Vagina (tissue), 2 donors: Measurements from ENCODE around the gene ECD. TPM values are rescaled to one million over a fixed set of nuclear protein-coding genes. Genes with fewer than 3 reads are reported as not detected.

Experiments used
- DNase-seq, 2 donors: peaks; one replicate each; pipeline ENCODE4 v3.0.0-alpha.2; 2017; ENCODE audit errors: extremely low spot score in 2 of 2
- H3K27ac ChIP-seq: fragments of 200-600 bp; sonication (generic); one replicate; pipeline ENCODE4 v1.5.1; 2019
- H3K27me3 ChIP-seq: fragments of 200-600 bp; sonication (generic); one replicate; pipeline ENCODE4 v1.5.1; 2019
- H3K36me3 ChIP-seq, 2 donors: fragments of 200-600 bp; sonication (generic); one replicate each; pipeline ENCODE4 v1.5.1; 2017 to 2019
- H3K4me1 ChIP-seq: fragments of 200-600 bp; sonication (generic); one replicate; pipeline ENCODE4 v1.5.1; 2019
- H3K4me3 ChIP-seq, 2 donors: fragments of 200-600 bp; sonication (generic); 1 replicate in 1 of 2; 2 replicates in 1 of 2; pipeline ENCODE4 v1.5.1; 2016 to 2019
- H3K9me3 ChIP-seq: fragments of 200-600 bp; sonication (generic); one replicate; pipeline ENCODE4 v1.5.1; 2019
- POLR2A ChIP-seq, 2 donors: fragments of 450-650 bp; IDR thresholded peaks; one replicate each; pipeline ENCODE4 v1.6.1; 2017; ENCODE audit warnings: antibody characterized with exemption in 2 of 2, mild to moderate bottlenecking in 2 of 2, moderate library complexity in 2 of 2
- POLR2AphosphoS5 ChIP-seq, 2 donors: sonication (generic); formaldehyde crosslinking; IDR thresholded peaks; one replicate each; pipeline ENCODE4 v1.9.0; 2017; ENCODE audit warnings: antibody characterized with exemption in 2 of 2, mild to moderate bottlenecking in 2 of 2, low read depth in 1 of 2; ENCODE audit not compliant: insufficient read depth in 1 of 2
- intact Hi-C: fragments of 100-400 bp; cut with DNase I; formaldehyde crosslinking; loops from one replicate; pipeline ENCODE4 v1.15.1; 2023
- total RNA-seq: library from RNA; depleted of rRNA; stranded (reverse); fragments of >200 nt; gene quantifications from one replicate; pipeline ENCODE4 v1.2.3, GENCODE V29; 2016
- TF ChIP-seq, protein P1 (sequence below), 3 experiments: fragments of 450-650 bp in 2 of 3; fragments of 200-600 bp in 1 of 3; sonication (generic) in 1 of 3; IDR thresholded peaks; one replicate each; pipeline ENCODE4 v1.5.1; 2017 to 2019; ENCODE audit warnings: antibody characterized with exemption in 3 of 3, mild to moderate bottlenecking in 2 of 3, moderate library complexity in 2 of 3

ECD gene
- 26.5 TPM for total RNA-seq

DNA sequence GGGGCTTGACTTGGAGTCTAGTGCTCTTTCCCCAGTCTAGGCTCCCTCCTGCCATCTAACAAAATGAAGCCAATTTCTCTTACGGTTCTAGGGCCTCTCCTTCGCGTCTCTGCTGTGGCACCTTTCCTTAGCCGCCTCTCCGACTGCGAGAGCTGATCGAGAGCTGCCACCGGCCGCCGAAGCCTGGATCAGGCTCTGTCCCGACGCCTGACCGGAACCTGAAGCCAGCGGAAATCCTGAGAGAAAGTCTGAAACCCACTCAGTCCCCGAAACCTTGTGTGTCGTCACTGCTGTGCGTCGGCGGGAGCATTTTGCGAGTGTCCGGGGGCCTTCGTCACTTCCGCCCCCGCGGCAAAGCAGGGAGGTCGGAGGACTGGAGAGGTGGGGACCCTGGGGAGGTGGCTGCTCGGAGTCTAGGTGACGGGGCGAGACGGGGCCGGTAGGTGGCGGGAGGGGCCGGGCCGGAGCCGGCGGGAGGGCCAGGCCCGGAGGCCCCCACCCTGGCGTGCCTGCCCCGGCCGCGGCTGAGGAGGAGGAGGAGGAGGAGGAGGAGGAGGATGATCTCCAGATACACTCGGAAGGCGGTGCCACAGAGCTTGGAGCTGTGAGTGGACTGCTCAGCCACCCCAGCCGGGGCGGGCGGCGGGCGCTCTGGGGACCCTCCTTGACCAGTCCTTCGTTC, at the start of gene ECD, which contains the start of gene FAM149B1:
Gene ECD (minus strand): TSS at position 226 of the 682 bp plus-strand sequence. CDS start 4,071 bp downstream, outside the sequence.
Gene FAM149B1 (plus strand): TSS at position 337 of the 682 bp plus-strand sequence. CDS start 221 bp downstream, at position 558.
- peak; percentile 95 to 97 for DNase-seq
- Histone ChIP-seq H3K4me1 (peaks cover 50% of the 10 kb centered on the region), H3K27ac (peak within 1 kb of the TSS; percentile 97), H3K27me3 (no peaks in the 10 kb centered on the region), H3K9me3 (no peaks in the 10 kb centered on the region), H3K36me3 (no peaks in the 10 kb centered on the region), H3K4me3 (peak within 1 kb of the TSS; percentile 82 to 95)
- TF ChIP-seq POLR2A (IDR thresholded peaks at IDR 0.05) = peak in 1 of 2 donors; percentile 94
- TF ChIP-seq POLR2AphosphoS5 (IDR thresholded peaks at IDR 0.05; ENCODE audit: insufficient read depth in 1 of 2, low read depth in 1 of 2) = peak; percentile 98
- TF ChIP-seq, protein P1, sequence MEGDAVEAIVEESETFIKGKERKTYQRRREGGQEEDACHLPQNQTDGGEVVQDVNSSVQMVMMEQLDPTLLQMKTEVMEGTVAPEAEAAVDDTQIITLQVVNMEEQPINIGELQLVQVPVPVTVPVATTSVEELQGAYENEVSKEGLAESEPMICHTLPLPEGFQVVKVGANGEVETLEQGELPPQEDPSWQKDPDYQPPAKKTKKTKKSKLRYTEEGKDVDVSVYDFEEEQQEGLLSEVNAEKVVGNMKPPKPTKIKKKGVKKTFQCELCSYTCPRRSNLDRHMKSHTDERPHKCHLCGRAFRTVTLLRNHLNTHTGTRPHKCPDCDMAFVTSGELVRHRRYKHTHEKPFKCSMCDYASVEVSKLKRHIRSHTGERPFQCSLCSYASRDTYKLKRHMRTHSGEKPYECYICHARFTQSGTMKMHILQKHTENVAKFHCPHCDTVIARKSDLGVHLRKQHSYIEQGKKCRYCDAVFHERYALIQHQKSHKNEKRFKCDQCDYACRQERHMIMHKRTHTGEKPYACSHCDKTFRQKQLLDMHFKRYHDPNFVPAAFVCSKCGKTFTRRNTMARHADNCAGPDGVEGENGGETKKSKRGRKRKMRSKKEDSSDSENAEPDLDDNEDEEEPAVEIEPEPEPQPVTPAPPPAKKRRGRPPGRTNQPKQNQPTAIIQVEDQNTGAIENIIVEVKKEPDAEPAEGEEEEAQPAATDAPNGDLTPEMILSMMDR (IDR thresholded peaks at IDR 0.05) = no peak
- intact Hi-C loops = loop anchor here (10.0 kb wide), 1 partner anchor 327 kb away; the partner anchor contains the start of gene PPP3CB

DNA sequence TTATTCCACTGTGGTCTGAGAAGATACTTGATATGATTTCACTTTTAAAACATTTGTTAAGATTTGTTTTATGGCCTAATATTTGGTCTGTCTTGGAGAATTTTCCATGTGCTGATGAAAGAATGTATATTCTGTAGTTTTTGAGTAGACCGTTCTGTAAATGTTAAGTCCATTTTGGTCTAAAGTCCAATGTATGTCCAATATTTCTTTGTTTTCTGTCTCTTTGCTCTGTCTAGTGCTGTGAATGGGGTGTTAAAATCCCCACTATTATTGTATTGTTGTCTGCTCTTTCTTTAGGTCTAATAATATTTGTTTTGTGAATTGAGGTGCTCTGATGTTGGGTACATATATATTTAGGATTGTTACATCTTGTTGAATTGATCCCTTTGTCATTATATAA, 47.9 kb upstream of the ECD start:
- H3K4me1 ChIP-seq = no peaks in the 10 kb centered on the region
- no peak overlapping the region for H3K4me3 ChIP-seq
- intact Hi-C loops = no loop called here
- no peaks in the 10 kb centered on the region for H3K27me3 ChIP-seq
- DNase-seq = no peak
- no peaks in the 10 kb centered on the region for H3K9me3 ChIP-seq
- H3K27ac ChIP-seq = no peak overlapping the region
- H3K36me3 ChIP-seq = peaks cover 0 to 17% of the 10 kb centered on the region in 2 donors
- TF ChIP-seq POLR2AphosphoS5 (IDR thresholded peaks at IDR 0.05; ENCODE audit: insufficient read depth in 1 of 2, low read depth in 1 of 2) (no peak), POLR2A (IDR thresholded peaks at IDR 0.05) (no peak)
- TF ChIP-seq, protein P1 (IDR thresholded peaks at IDR 0.05) = no peak

DNA sequence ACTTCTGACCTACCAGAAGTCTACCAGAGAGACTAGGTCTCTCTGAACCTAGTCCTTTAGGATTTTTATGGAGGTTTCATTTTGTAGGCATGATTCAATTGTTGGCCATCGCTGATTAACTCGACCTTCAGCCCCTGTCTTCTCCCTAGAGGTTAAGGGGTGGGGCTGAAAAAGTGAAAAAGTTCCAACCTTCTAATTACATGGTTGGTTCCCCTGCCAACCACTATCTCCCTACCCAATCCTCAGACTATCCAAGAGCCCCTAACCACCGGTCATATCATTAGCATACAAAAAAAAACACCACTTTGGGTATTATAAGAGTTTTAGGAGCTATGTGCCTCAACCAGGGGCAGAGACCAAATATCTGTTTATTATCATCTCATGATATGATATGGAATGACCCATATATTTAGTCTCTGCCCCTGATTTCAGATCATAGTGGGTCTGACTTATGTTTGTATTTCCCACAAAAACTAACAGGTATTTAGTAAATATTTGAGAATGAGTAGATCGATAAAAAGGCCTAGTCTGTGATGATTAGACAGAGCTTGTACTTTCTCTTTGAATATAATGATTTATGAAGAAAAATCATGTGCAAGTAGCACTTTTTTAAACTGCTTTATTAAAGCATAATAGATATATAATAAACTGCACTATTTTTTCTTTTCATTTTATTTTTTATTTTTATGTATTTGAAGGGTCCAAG, 43.5 kb upstream of the ECD start:
- Histone ChIP-seq H3K27me3 (no peaks in the 10 kb centered on the region), H3K27ac (no peak overlapping the region), H3K9me3 (no peaks in the 10 kb centered on the region), H3K36me3 (peaks cover 0 to 2% of the 10 kb centered on the region in 2 donors), H3K4me3 (no peak overlapping the region), H3K4me1 (no peaks in the 10 kb centered on the region)
- no peak for DNase-seq
- intact Hi-C loops = no loop called here
- TF ChIP-seq POLR2AphosphoS5 (IDR thresholded peaks at IDR 0.05; ENCODE audit: insufficient read depth in 1 of 2, low read depth in 1 of 2) = no peak

DNA sequence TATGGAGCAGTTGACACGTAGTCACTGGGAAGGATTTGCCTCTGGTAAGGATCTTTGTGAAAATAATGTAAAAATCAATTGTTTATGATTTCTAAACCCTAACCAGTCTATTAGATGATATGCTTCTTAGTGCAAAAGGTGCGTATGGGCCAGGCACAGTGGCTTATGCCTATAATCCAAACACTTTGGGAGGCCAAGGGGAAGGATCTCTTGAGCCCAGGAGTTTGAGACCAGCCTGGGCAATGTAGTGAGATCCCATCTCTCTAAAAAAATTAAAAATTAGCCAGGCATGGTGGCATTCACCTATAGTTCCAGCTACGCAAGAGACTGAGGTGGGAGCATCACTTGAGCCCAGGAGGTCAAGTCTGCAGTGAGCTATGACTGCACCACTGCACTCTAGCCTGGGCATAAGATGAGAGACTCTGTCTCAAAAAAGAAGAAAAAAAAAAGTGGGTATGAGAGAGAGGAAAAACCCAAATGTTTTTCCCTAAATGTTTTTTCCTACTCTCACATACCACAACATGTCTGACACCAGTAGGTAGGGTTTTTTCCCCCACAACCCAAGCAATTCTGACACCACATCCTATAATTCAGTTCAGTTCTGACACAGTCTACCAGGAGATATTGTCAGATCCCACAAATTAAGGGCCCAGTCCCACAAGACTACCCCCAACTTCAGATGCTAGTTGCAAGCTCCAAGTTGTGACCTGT, 42.7 kb upstream of the ECD start:
- Histone ChIP-seq H3K27ac (no peak overlapping the region), H3K27me3 (no peaks in the 10 kb centered on the region), H3K36me3 (no peaks in the 10 kb centered on the region), H3K9me3 (no peaks in the 10 kb centered on the region), H3K4me3 (no peak overlapping the region), H3K4me1 (no peaks in the 10 kb centered on the region)
- no peak for DNase-seq
- TF ChIP-seq POLR2A (IDR thresholded peaks at IDR 0.05) (no peak), POLR2AphosphoS5 (IDR thresholded peaks at IDR 0.05; ENCODE audit: insufficient read depth in 1 of 2, low read depth in 1 of 2) (no peak)
- TF ChIP-seq, protein P1 (IDR thresholded peaks at IDR 0.05) = no peak
- intact Hi-C loops = no loop called here

DNA sequence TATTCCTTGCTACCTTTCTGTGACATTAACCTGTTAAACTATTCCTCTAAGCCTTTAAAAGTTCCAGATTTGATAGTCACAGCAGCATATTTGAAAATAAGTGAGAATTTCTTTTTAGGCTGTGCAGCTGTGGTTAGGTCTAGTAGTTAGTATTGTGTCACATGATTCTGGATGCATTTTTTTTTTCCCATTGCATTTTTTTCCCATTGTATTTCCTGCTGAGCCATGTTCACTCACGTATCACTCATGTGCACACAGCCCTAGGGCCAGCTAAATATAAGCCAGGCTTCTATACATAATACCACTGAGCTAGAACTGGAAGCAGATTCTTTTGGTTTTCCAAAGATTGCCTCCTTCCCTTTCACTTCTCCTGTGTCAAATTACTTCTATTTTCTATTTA, 41.9 kb upstream of the ECD start:
- Histone ChIP-seq H3K27ac (no peak overlapping the region), H3K4me3 (no peak overlapping the region), H3K27me3 (no peaks in the 10 kb centered on the region), H3K36me3 (no peaks in the 10 kb centered on the region), H3K4me1 (no peaks in the 10 kb centered on the region), H3K9me3 (no peaks in the 10 kb centered on the region)
- no peak for DNase-seq
- TF ChIP-seq, protein P1 (IDR thresholded peaks at IDR 0.05) = no peak
- no peak for TF ChIP-seq POLR2A (IDR thresholded peaks at IDR 0.05)
- TF ChIP-seq POLR2AphosphoS5 (IDR thresholded peaks at IDR 0.05; ENCODE audit: insufficient read depth in 1 of 2, low read depth in 1 of 2) = no peak
- intact Hi-C loops = no loop called here
